ENCODE data around the gene PHACTR2. TPM values are rescaled to one million over a fixed set of nuclear protein-coding genes. Genes with fewer than 3 reads are reported as not detected.

The PHACTR2 gene
- total RNA-seq, 4 donors from 2014 or later = 76.2 to 110 (median 98.2) TPM

DNA sequence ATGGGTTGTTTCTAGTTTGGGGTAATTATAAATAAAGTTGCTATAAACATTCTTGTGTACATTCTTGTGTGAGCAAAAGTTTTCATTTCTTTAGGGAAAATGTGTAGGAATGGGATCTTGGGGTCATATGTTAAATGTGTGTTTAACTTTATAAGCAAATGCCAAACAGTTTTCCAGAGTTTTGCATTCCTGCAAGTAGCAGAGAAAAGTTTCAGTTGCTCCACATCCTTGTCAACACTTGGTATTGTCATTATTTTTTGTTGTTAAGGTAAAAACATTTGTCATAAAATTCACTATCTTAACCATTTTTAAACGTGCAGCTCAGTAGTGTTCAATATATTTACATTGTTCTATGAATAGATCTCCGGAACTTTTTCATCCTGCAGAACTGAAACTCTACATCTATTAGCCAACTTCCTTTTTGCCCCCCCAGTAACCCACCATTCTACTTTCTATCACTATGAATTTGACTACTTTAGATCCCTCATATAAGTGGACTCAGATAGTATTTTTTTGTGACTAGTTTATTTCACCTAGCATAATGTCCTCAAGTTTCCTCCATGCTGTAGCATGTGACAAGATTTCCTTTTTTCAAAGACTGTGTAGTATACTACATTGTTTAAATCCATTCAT, 48.4 kb downstream of the PHACTR2 start:
- Histone ChIP-seq H3K4me1 (no peaks in the 10 kb centered on the region), H3K4me3 (no peak overlapping the region), H3K27me3 (no peaks in the 10 kb centered on the region), H3K36me3 (peaks cover 0 to 8% (median 0%) of the 10 kb centered on the region in 3 donors), H3K27ac (no peak overlapping the region), H3K9me3 (peaks cover 0 to 6% (median 0%) of the 10 kb centered on the region in 4 donors)
- no peak for DNase-seq (ENCODE audit: low spot score in 2 of 2)
- WGBS, 2 donors = 78 to 83% methylated on average over 2 of the region's 2 CpGs
- TF ChIP-seq, protein P1, sequence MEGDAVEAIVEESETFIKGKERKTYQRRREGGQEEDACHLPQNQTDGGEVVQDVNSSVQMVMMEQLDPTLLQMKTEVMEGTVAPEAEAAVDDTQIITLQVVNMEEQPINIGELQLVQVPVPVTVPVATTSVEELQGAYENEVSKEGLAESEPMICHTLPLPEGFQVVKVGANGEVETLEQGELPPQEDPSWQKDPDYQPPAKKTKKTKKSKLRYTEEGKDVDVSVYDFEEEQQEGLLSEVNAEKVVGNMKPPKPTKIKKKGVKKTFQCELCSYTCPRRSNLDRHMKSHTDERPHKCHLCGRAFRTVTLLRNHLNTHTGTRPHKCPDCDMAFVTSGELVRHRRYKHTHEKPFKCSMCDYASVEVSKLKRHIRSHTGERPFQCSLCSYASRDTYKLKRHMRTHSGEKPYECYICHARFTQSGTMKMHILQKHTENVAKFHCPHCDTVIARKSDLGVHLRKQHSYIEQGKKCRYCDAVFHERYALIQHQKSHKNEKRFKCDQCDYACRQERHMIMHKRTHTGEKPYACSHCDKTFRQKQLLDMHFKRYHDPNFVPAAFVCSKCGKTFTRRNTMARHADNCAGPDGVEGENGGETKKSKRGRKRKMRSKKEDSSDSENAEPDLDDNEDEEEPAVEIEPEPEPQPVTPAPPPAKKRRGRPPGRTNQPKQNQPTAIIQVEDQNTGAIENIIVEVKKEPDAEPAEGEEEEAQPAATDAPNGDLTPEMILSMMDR (IDR thresholded peaks at IDR 0.05) = no peak
- no peak for TF ChIP-seq EP300 (IDR thresholded peaks at IDR 0.05)
- no peak for TF ChIP-seq POLR2A (IDR thresholded peaks at IDR 0.05)

DNA sequence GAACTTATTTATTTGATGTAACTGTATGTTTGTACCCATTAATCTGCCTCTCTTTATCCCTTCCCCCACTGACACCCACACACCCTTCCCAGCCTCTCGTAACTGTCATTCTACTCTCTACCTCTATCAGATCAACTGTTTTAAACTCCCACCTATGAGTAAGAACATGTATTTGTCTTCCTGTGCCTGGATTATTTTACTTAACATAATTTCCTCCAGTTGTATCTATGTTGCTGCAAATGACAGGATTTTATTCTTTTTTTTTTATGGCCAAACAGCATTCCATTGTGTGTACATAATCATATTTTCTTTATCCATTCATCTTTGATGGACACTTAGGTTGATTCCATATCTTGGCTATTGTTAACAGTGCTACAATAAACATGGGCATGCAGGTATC, 49.3 kb downstream of the PHACTR2 start:
- TF ChIP-seq EP300 (IDR thresholded peaks at IDR 0.05) (no peak), POLR2A (IDR thresholded peaks at IDR 0.05) (no peak)
- TF ChIP-seq, protein P1 (IDR thresholded peaks at IDR 0.05) = no peak
- Histone ChIP-seq H3K4me3 (no peak overlapping the region), H3K4me1 (peaks cover 0 to 6% (median 0%) of the 10 kb centered on the region in 4 donors), H3K36me3 (peaks cover 0 to 8% (median 0%) of the 10 kb centered on the region in 3 donors), H3K9me3 (peaks cover 0 to 6% (median 0%) of the 10 kb centered on the region in 4 donors), H3K27me3 (no peaks in the 10 kb centered on the region), H3K27ac (no peak overlapping the region)
- no peak for DNase-seq (ENCODE audit: low spot score in 2 of 2)
- WGBS, 2 donors = 88 to 95% methylated on average over 1 of the region's 1 CpG

DNA sequence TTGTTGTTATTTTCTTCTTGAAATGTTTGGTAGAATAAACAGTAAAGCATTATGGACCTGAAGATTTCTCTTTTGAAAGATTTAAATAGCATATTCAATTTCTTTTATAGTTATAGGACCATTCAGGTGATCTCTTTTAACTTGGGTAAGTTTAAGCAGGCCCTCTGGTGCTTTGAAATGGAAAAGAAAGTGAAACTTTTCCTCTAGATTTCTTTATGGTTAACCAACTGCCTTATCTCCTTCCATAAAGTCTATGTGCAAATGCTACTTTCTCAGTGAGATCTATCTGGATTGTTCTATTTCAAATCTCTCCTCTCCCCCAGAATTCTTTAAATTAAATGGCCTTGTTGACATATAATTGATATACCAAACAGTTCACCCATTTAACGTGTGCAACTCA, 54.0 kb downstream of the PHACTR2 start:
- Histone ChIP-seq H3K4me3 (no peak overlapping the region), H3K9me3 (peaks cover 0 to 6% (median 0%) of the 10 kb centered on the region in 4 donors), H3K27me3 (no peaks in the 10 kb centered on the region), H3K36me3 (no peaks in the 10 kb centered on the region), H3K4me1 (peaks cover 0 to 42% (median 8%) of the 10 kb centered on the region in 4 donors), H3K27ac (no peak overlapping the region)
- TF ChIP-seq POLR2A (IDR thresholded peaks at IDR 0.05) (no peak), EP300 (IDR thresholded peaks at IDR 0.05) (no peak)
- TF ChIP-seq, protein P1 (IDR thresholded peaks at IDR 0.05) = no peak
- 90 to 94% methylated on average over 1 of the region's 1 CpG for WGBS, 2 donors
- DNase-seq (ENCODE audit: low spot score in 2 of 2) = no peak

DNA sequence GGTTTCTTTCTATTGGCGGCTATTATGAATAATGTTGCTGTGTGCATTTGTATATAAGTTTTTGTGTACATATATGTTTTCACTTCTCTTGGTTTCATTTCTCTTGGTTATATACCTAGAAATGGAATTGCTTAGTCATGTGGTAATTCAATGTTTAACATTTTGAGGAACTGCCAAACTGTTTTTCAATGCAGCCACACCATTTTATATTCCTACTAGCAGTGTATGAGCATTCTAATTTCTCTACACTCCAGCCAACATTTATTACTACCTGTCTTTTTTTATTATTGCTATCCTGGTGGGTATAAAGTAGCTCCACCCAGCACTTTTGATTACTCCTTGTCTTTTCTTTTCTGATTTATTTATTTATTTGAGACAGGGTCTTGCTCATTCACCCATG, 54.8 kb downstream of the PHACTR2 start:
- no peak for DNase-seq (ENCODE audit: low spot score in 2 of 2)
- WGBS, 2 donors = 83 to 100% methylated on average over 1 of the region's 1 CpG
- Histone ChIP-seq H3K27me3 (no peaks in the 10 kb centered on the region), H3K4me3 (no peak overlapping the region), H3K36me3 (no peaks in the 10 kb centered on the region), H3K9me3 (peaks cover 0 to 6% (median 0%) of the 10 kb centered on the region in 4 donors), H3K27ac (no peak overlapping the region), H3K4me1 (peaks cover 0 to 42% (median 8%) of the 10 kb centered on the region in 4 donors)
- TF ChIP-seq, protein P1 (IDR thresholded peaks at IDR 0.05) = no peak
- TF ChIP-seq EP300 (IDR thresholded peaks at IDR 0.05) (no peak), POLR2A (IDR thresholded peaks at IDR 0.05) (no peak)

DNA sequence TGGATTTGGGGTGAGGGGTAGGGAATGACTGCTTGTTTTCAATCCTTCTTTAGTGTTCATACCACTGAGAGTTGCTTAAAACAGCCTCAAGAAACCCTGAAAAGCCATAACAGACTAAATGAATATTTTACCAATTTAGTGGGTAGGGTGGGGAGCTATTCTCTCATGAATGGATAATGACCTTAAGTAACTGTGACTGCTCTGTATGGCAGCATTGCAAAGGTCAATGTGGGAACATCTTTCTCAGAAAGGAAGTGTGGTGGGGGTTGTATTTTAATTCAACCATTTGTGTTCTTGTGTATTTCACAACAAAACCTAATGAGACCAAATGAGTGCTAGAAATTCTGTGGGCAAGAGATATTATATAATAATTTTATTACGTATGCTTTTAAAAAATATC, 55.7 kb downstream of the PHACTR2 start:
- Histone ChIP-seq H3K27me3 (no peaks in the 10 kb centered on the region), H3K9me3 (peaks cover 0 to 2% (median 0%) of the 10 kb centered on the region in 4 donors), H3K4me3 (no peak overlapping the region), H3K27ac (no peak overlapping the region), H3K4me1 (peaks cover 0 to 45% (median 11%) of the 10 kb centered on the region in 4 donors), H3K36me3 (no peaks in the 10 kb centered on the region)
- TF ChIP-seq EP300 (IDR thresholded peaks at IDR 0.05) (no peak), POLR2A (IDR thresholded peaks at IDR 0.05) (no peak)
- TF ChIP-seq, protein P1 (IDR thresholded peaks at IDR 0.05) = no peak
- DNase-seq (ENCODE audit: low spot score in 2 of 2) = no peak
- WGBS, 2 donors = 78 to 83% methylated on average over 1 of the region's 1 CpG

Measured in tibial nerve (tissue), 4 donors.